Measurements from ENCODE around the gene CELSR1. TPM values are rescaled to one million over a fixed set of nuclear protein-coding genes. Genes with fewer than 3 reads are reported as not detected.
A peak's percentile ranks its signal among the peaks of the same experiment; 100 is the strongest.

CELSR1 gene
- total and polyA plus RNA-seq, 2 donors from 2014 or later, result 15.7 to 49.9 TPM

GRCh38 chr22:46456818-46457163, 80.6 kb downstream of the CELSR1 start:
- no peaks in the 10 kb centered on the region for H3K9me3 ChIP-seq (ENCODE audit: control insufficient read depth in 2 of 3, insufficient read depth in 1 of 3, low read length in 3 of 3)
- no peak overlapping the region for H3K27ac ChIP-seq (ENCODE audit: low read depth in 2 of 2, low read length in 2 of 2)
- H3K36me3 ChIP-seq (ENCODE audit: control insufficient read depth in 2 of 3, insufficient read depth in 3 of 3, low read length in 3 of 3), result peaks cover 0 to 5% (median 0%) of the 10 kb centered on the region in 3 donors
- no peak overlapping the region for H3K4me3 ChIP-seq (ENCODE audit: low read length in 3 of 3)
- TF ChIP-seq CTCF (IDR thresholded peaks at IDR 0.05; ENCODE audit: borderline replicate concordance, extremely low read depth, insufficient read depth), result no peak
- peaks cover 0 to 16% (median 12%) of the 10 kb centered on the region in 3 donors for H3K4me1 ChIP-seq (ENCODE audit: control insufficient read depth in 2 of 3, insufficient read depth in 2 of 3, low read depth in 1 of 3, low read length in 3 of 3)
- no peak for FAIRE-seq
- peak in 1 of 5 donors; percentile 47 for DNase-seq
- no peaks in the 10 kb centered on the region for H3K27me3 ChIP-seq (ENCODE audit: control insufficient read depth, insufficient read depth, low read length)
- no peak overlapping the region for H3K9ac ChIP-seq (ENCODE audit: low read length in 3 of 3)
- intact Hi-C loops (cut with DNase I), result no loop called here

GRCh38 chr22:46455446-46455845, 82.0 kb downstream of the CELSR1 start:
- peak in 3 of 5 donors; percentile 34 to 58 (median 58) for DNase-seq
- H3K27ac ChIP-seq (ENCODE audit: low read depth in 2 of 2, low read length in 2 of 2), result no peak overlapping the region
- intact Hi-C loops (cut with DNase I), result no loop called here

DNA sequence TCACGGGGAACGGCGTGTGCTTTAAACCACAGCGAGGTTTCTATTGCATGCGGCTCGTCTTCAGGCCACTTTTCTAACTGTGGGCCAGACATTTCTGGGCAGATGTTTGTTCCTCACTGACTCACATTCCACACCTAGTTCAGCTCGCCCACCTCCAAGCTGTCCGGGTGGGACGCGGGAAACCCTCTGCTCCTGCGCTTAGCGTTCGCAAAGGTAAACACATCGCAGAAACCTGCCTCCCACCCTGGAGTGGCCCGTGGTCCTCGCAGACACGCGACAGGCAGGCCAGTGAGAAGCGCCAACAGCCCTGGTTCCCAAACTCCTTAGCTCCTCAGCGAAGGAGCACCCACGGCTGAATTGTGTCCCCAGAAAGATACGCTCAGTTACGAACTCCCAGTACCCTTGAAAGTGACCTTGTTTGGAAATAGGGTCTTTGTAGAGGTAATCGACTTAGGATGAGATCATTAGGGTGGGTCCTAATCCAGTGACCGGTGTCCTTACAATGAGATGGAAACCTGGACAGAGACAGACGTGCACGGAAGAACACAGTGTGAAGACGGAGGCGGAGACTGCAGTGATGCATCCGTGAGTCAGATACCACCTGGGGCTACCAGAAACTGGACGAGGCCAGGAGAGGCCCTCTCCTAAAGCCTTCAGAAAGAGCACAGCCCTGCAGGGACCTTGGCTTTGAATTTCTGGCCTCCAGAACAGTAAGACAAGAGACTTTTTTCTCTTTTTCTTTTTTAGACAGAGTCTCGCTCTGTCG, 82.7 kb downstream of the CELSR1 start:
- no peak overlapping the region for H3K27ac ChIP-seq (ENCODE audit: low read depth in 2 of 2, low read length in 2 of 2)
- peaks cover 0 to 22% (median 12%) of the 10 kb centered on the region in 3 donors for H3K4me1 ChIP-seq (ENCODE audit: control insufficient read depth in 2 of 3, insufficient read depth in 2 of 3, low read depth in 1 of 3, low read length in 3 of 3)
- no peak overlapping the region for H3K9ac ChIP-seq (ENCODE audit: low read length in 3 of 3)
- no peaks in the 10 kb centered on the region for H3K27me3 ChIP-seq (ENCODE audit: control insufficient read depth, insufficient read depth, low read length)
- TF ChIP-seq CTCF (IDR thresholded peaks at IDR 0.05; ENCODE audit: borderline replicate concordance, extremely low read depth, insufficient read depth), result no peak
- H3K36me3 ChIP-seq (ENCODE audit: control insufficient read depth in 2 of 3, insufficient read depth in 3 of 3, low read length in 3 of 3), result peaks cover 0 to 5% (median 0%) of the 10 kb centered on the region in 3 donors
- DNase-seq (peak in 1 of 5 donors; percentile 73), FAIRE-seq (no peak)
- no peak overlapping the region for H3K4me3 ChIP-seq (ENCODE audit: low read length in 3 of 3)
- intact Hi-C loops (cut with DNase I), result no loop called here
- no peaks in the 10 kb centered on the region for H3K9me3 ChIP-seq (ENCODE audit: control insufficient read depth in 2 of 3, insufficient read depth in 1 of 3, low read length in 3 of 3)

More at GRCh38 chr22:46455446-46455845, 82.0 kb downstream of the CELSR1 start:
- TF ChIP-seq CTCF (IDR thresholded peaks at IDR 0.05; ENCODE audit: borderline replicate concordance, extremely low read depth, insufficient read depth), result no peak
- no peak for FAIRE-seq
- Histone ChIP-seq H3K4me3 (ENCODE audit: low read length in 3 of 3) (no peak overlapping the region), H3K9me3 (ENCODE audit: control insufficient read depth in 2 of 3, insufficient read depth in 1 of 3, low read length in 3 of 3) (no peaks in the 10 kb centered on the region), H3K9ac (ENCODE audit: low read length in 3 of 3) (no peak overlapping the region), H3K4me1 (ENCODE audit: control insufficient read depth in 2 of 3, insufficient read depth in 2 of 3, low read depth in 1 of 3, low read length in 3 of 3) (peaks cover 0 to 21% (median 12%) of the 10 kb centered on the region in 3 donors), H3K36me3 (ENCODE audit: control insufficient read depth in 2 of 3, insufficient read depth in 3 of 3, low read length in 3 of 3) (peaks cover 0 to 5% (median 0%) of the 10 kb centered on the region in 3 donors), H3K27me3 (ENCODE audit: control insufficient read depth, insufficient read depth, low read length) (no peaks in the 10 kb centered on the region)

Measured in kidney (tissue), 14 donors.